ENCODE measurements around the gene BNC1.
"Not testable (repeated sequence)": the region's sequence is repeated elsewhere in the genome, so short reads cannot be mapped to it uniquely, and the experiment has no call there.

Gene BNC1

GRCh38 chr15:83299462-83299861, 15.0 kb upstream of the BNC1 start:
- DNase-seq (ENCODE audit: low read depth in 2 of 2): no peak

- DNase-seq (ENCODE audit: low read depth in 2 of 2): no peak
These were observed 11.0 kb upstream of the BNC1 start for GRCh38 chr15:83295417-83295816.

- no peak for DNase-seq (ENCODE audit: low read depth in 2 of 2)
These were observed 8.7 kb upstream of the BNC1 start for GRCh38 chr15:83293201-83293600.

GRCh38 chr15:83292317-83292716, 7.9 kb upstream of the BNC1 start:
- no peak for DNase-seq (ENCODE audit: low read depth in 2 of 2)

GRCh38 chr15:83290236-83290635, 5.8 kb upstream of the BNC1 start:
- no peak for DNase-seq (ENCODE audit: low read depth in 2 of 2)

GRCh38 chr15:83289160-83289559, 4.7 kb upstream of the BNC1 start:
- no peak for DNase-seq (ENCODE audit: low read depth in 2 of 2)

- no peak for DNase-seq (ENCODE audit: low read depth in 2 of 2)
These were observed 3.9 kb upstream of the BNC1 start for GRCh38 chr15:83288381-83288801.

- no peak for DNase-seq (ENCODE audit: low read depth in 2 of 2)
These were observed 3.1 kb upstream of the BNC1 start for GRCh38 chr15:83287541-83288027.

- no peak for DNase-seq (ENCODE audit: low read depth in 2 of 2)
These were observed 1.6 kb upstream of the BNC1 start for GRCh38 chr15:83285979-83286553.

GRCh38 chr15:83285284-83285978, 967 bp upstream of the BNC1 start:
- DNase-seq (ENCODE audit: low read depth in 2 of 2): no peak

- DNase-seq (ENCODE audit: low read depth in 2 of 2): no peak
These were observed 478 bp downstream of the BNC1 start for GRCh38 chr15:83283813-83284558.

GRCh38 chr15:83283138-83283812, 1.2 kb downstream of the BNC1 start:
- DNase-seq (ENCODE audit: low read depth in 2 of 2): no peak

GRCh38 chr15:83282776-83283137, 1.7 kb downstream of the BNC1 start:
- DNase-seq (ENCODE audit: low read depth in 2 of 2): no peak

- no peak for DNase-seq (ENCODE audit: low read depth in 2 of 2)
These were observed 2.3 kb downstream of the BNC1 start for GRCh38 chr15:83282141-83282540.

- DNase-seq (ENCODE audit: low read depth in 2 of 2): no peak
These were observed 6.3 kb downstream of the BNC1 start for GRCh38 chr15:83278191-83278590.

- no peak for DNase-seq (ENCODE audit: low read depth in 2 of 2)
These were observed 7.8 kb downstream of the BNC1 start for GRCh38 chr15:83276661-83277060.

GRCh38 chr15:83275412-83275811, 9.1 kb downstream of the BNC1 start:
- no peak for DNase-seq (ENCODE audit: low read depth in 2 of 2)

GRCh38 chr15:83270176-83270575, 14.3 kb downstream of the BNC1 start:
- no peak for DNase-seq (ENCODE audit: low read depth in 2 of 2)

- no peak for DNase-seq (ENCODE audit: low read depth in 2 of 2)
These were observed 16.3 kb downstream of the BNC1 start for GRCh38 chr15:83268147-83268546.

- no peak for DNase-seq (ENCODE audit: low read depth in 2 of 2)
These were observed 21.7 kb downstream of the BNC1 start for GRCh38 chr15:83262594-83263315.

- not testable (repeated sequence) for DNase-seq (ENCODE audit: low read depth in 2 of 2)
These were observed 22.3 kb downstream of the BNC1 start for GRCh38 chr15:83262181-83262580.

- no peak for DNase-seq (ENCODE audit: low read depth in 2 of 2)
These were observed 33.7 kb downstream of the BNC1 start for GRCh38 chr15:83250781-83251180.

Data from stimulated activated CD8-positive, alpha-beta memory T cell treated with anti-CD3 and anti-CD28 coated beads, Interleukin-7, amount 100 ng/mL, for 1 hour (primary cell).